ENCODE measurements around the gene ZNF74.
"Not testable (repeated sequence)": the region's sequence is repeated elsewhere in the genome, so short reads cannot be mapped to it uniquely, and the experiment has no call there.

ZNF74 gene

GRCh38 chr22:20448630-20449029, 54.7 kb downstream of the ZNF74 start:
- DNase-seq (ENCODE audit: low read depth) = no peak

DNA sequence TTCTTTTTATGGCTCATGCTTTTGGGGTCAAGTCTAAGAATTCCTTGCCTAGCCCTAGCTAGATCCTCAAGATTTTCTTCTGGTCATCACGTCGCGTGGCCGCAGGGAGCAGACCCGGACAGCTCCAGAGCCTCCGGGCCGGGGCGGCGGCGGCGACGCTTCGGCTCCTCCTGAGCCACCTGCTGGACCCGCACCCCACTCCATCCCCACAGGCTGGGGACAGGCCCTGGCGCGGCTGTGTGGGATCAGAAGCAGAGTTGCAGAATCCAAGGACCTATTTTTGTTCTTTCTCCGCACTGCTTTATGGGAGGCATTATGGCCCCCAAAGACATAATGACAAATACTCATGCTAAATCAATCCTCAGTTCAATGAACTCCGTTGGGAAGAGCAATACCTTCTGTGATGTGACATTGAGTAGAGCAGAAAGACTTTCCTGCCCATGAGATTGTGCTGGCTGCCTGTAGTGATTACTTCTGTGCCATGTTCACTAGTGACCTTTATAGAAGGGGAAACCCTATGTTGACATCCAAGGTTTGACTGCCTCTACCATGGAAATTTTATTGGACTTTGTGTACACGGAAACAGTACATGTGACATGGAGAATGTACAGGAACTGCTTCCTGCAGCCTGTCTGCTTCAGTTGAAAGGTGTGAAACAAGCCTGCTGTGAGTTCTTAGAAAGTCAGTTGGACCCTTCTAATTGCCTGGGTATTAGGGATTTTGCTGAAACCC, 56.0 kb downstream of the ZNF74 start:
- no peak for DNase-seq (ENCODE audit: low read depth)

DNA sequence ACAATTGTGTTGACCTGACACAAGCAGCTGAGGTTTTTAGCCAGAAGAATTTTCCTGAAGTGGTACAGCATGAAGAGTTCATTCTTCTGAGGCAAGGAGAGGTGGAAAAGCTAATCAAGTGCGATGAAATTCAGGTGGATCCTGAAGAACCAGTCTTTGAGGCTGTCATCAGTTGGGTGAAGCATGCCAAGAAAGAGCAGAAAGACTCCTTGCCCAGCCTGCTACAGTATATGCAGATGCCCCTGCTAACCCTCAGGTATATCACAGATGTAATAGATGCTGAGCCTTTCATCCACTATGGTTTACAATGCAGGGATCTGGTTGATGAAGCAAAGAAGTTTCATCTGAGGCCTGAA, 56.6 kb downstream of the ZNF74 start:
- DNase-seq (ENCODE audit: low read depth) = no peak

DNA sequence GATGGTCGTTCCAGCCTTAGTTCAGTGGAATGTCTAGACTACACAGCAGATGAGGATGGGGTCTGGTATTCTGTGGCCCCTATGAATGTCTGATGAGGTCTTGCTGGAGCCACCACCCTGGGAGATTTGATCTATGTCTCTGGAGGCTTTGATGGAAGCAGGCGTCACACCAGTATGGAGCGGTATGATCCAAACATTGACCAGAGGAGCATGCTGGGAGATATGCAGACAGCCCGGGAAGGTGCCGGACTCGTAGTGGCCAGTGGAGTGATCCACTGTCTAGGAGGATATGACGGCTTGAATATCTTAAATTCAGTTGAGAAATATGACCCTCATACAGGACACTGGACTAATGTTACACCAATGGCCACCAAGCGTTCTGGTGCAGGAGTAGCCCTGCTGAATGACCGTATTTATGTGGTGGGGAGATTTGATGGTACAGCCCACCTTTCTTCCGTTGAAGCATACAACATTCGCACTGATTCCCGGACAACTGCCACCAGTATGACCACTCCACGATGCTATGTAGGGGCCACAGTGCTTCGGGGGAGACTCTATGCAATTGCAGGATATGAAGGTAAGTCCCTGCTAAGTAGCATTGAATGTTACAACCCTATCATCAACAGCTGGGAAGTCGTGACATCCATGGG, 57.3 kb downstream of the ZNF74 start:
- DNase-seq (ENCODE audit: low read depth) = not testable (repeated sequence)

- no peak for DNase-seq (ENCODE audit: low read depth)
Measured at GRCh38 chr22:20451920-20452319, 58.0 kb downstream of the ZNF74 start.

GRCh38 chr22:20453222-20453621, 59.3 kb downstream of the ZNF74 start:
- DNase-seq (ENCODE audit: low read depth) = no peak

GRCh38 chr22:20455709-20456063, 61.7 kb downstream of the ZNF74 start:
- peak; percentile 14 for DNase-seq (ENCODE audit: low read depth)

DNA sequence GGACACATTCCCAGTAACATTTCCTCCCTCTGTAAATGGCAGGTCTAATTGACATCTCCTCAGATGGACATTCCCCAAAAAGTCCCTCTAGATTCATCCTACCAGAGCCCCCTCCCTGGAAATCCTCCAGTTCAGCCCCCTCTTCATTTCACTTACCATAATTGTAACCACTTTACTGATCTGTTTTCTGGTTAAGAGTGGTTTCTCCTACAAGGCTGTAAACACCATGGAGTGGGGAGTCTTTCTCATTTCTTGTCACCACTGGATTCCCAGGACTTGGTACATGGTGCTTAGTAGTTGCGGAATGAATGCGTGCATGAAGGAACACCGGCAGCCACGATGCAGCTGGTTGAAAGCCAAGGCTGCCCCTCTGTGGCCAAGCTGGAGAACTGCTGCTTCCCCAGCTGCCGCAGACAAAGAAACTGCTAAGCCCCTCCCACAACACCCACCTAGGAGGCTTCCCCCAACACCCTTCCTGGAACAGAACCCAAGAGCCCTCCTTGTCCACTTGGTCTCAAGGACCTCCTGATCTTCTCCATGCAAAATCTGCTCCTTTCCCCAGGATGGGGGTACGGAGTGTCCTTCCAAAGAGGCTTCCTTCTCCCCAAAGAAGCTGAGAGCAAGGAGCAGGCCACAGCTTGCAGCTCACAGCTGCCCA, 62.2 kb downstream of the ZNF74 start:
- DNase-seq (ENCODE audit: low read depth) = peak; percentile 79

DNA sequence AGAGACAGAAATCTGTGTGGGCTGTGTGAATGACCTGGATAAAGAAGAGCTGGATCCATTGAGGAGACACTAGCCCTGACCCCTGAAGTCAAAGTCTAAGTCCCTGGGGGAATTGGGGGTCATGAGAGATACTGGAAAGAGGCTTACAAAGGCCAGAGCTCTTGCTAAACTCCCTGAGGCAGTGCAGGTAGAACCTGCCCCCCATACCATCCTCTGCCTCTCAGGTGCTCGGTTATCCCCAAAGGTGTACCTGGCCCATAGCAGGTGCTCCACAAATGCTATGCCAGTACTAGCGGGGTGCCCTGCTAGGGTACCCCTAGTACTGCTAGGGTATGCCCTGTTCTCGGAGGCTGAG, 62.7 kb downstream of the ZNF74 start:
- no peak for DNase-seq (ENCODE audit: low read depth)

- no peak for DNase-seq (ENCODE audit: low read depth)
Measured at GRCh38 chr22:20457506-20458240, 63.7 kb downstream of the ZNF74 start.

All from amniotic epithelial cell (primary cell).